ENCODE measurements around the gene C2CD2L. TPM values are rescaled to one million over a fixed set of nuclear protein-coding genes. Genes with fewer than 3 reads are reported as not detected.
A peak's percentile ranks its signal among the peaks of the same experiment; 100 is the strongest.
"Not testable (repeated sequence)": the region's sequence is repeated elsewhere in the genome, so short reads cannot be mapped to it uniquely, and the experiment has no call there.

C2CD2L gene
- total RNA-seq, 2 donors from 2014 or later, result 5.4 to 20.8 TPM

GRCh38 chr11:119099711-119100110 lies 7.4 kb upstream of the C2CD2L start:
- DNase-seq, result no peak
- H3K4me3 ChIP-seq, result no peak overlapping the region

GRCh38 chr11:119100246-119100970 lies 6.7 kb upstream of the C2CD2L start:
- Histone ChIP-seq H3K4me3 (peak overlapping the region; percentile 65 to 79), H3K4me1 (peaks cover 28% of the 10 kb centered on the region), H3K36me3 (replicated peaks in 1 of 2; ENCODE audit: insufficient read depth in 1 of 2, low read depth in 2 of 2) (peaks cover 0 to 12% of the 10 kb centered on the region in 2 donors), H3K27me3 (no peaks in the 10 kb centered on the region), H3K27ac (no peak overlapping the region), H3K9me3 (no peaks in the 10 kb centered on the region)
- intact Hi-C loops (cut with DNase I), result no loop called here
- WGBS, 2 donors, result 23 to 24% methylated on average over 11 of the region's 11 CpGs
- no peak for ATAC-seq
- peak in 2 of 4 donors; percentile 32 to 40 for DNase-seq
- TF ChIP-seq CTCF (IDR thresholded peaks at IDR 0.05) (peak in 5 of 7 experiments; percentile 25 to 56 (median 46)), POLR2A (IDR thresholded peaks at IDR 0.05) (no peak)

More at GRCh38 chr11:119099711-119100110, 7.4 kb upstream of the C2CD2L start:
- Histone ChIP-seq H3K9me3 (no peaks in the 10 kb centered on the region), H3K27ac (no peak overlapping the region), H3K4me1 (peaks cover 28% of the 10 kb centered on the region), H3K36me3 (replicated peaks in 1 of 2; ENCODE audit: insufficient read depth in 1 of 2, low read depth in 2 of 2) (peaks cover 0 to 12% of the 10 kb centered on the region in 2 donors), H3K27me3 (no peaks in the 10 kb centered on the region)
- intact Hi-C loops (cut with DNase I), result no loop called here
- WGBS, 2 donors, result 70 to 76% methylated on average over 6 of the region's 6 CpGs
- TF ChIP-seq CTCF (IDR thresholded peaks at IDR 0.05), result no peak
- no peak for TF ChIP-seq POLR2A (IDR thresholded peaks at IDR 0.05)
- ATAC-seq, result no peak

GRCh38 chr11:119100994-119101758 lies 6.0 kb upstream of the C2CD2L start:
- Histone ChIP-seq H3K27ac (peak overlapping the region; percentile 78 to 96 (median 92)), H3K36me3 (replicated peaks in 1 of 2; ENCODE audit: insufficient read depth in 1 of 2, low read depth in 2 of 2) (peaks cover 0 to 12% of the 10 kb centered on the region in 2 donors), H3K27me3 (no peaks in the 10 kb centered on the region), H3K4me1 (peaks cover 22% of the 10 kb centered on the region), H3K4me3 (peak overlapping the region; percentile 65 to 79), H3K9me3 (no peaks in the 10 kb centered on the region)
- intact Hi-C loops (cut with DNase I), result no loop called here
- TF ChIP-seq CTCF (IDR thresholded peaks at IDR 0.05) (peak in 3 of 7 experiments; percentile 10 to 38 (median 30)), POLR2A (IDR thresholded peaks at IDR 0.05) (no peak)
- 1 to 4% methylated on average over 9 to 29 of the region's 29 CpGs for WGBS, 2 donors
- ATAC-seq (peak; percentile 3), DNase-seq (no peak)

- DNase-seq (peak; percentile 90 to 97 (median 94)), ATAC-seq (peak; percentile 94)
- H3K9me3 ChIP-seq, result no peaks in the 10 kb centered on the region
- H3K27ac ChIP-seq, result peak within 1 kb of the TSS; percentile 78 to 96 (median 92)
- 0% methylated on average over 32 of the region's 32 CpGs for WGBS, 2 donors
- intact Hi-C loops (cut with DNase I), result no loop called here
- peaks cover 29% of the 10 kb centered on the region for H3K4me1 ChIP-seq
- H3K36me3 ChIP-seq (replicated peaks in 1 of 2; ENCODE audit: insufficient read depth in 1 of 2, low read depth in 2 of 2), result peaks cover 0 to 12% of the 10 kb centered on the region in 2 donors
- TF ChIP-seq CTCF (IDR thresholded peaks at IDR 0.05) (peak in 1 of 7 experiments; percentile 7), POLR2A (IDR thresholded peaks at IDR 0.05) (peak in 2 of 3 donors; percentile 59 to 66)
- H3K4me3 ChIP-seq, result peak within 1 kb of the TSS; percentile 65 to 79
- H3K27me3 ChIP-seq, result no peaks in the 10 kb centered on the region
Observed at GRCh38 chr11:119101759-119102423, 5.3 kb upstream of the C2CD2L start, which contains the start of gene DPAGT1. DPAGT1 (minus strand) TSS chr11:119101853; CDS start chr11:119101655, 198 bp downstream.

- H3K4me1 ChIP-seq, result peaks cover 33% of the 10 kb centered on the region
- WGBS, 2 donors, result 85 to 91% methylated on average over 14 to 18 of the region's 18 CpGs
- H3K27me3 ChIP-seq; DNase-seq; H3K4me3 ChIP-seq; H3K36me3 ChIP-seq (replicated peaks in 1 of 2; ENCODE audit: insufficient read depth in 1 of 2, low read depth in 2 of 2); H3K9me3 ChIP-seq; ATAC-seq; intact Hi-C loops (cut with DNase I): not testable (repeated sequence)
- peak overlapping the region; percentile 85 to 96 (median 92) for H3K27ac ChIP-seq
Observed at GRCh38 chr11:119103161-119103664, 3.9 kb upstream of the C2CD2L start.
